Measurements from ENCODE around the gene NR1H3.
"Not testable (repeated sequence)": the region's sequence is repeated elsewhere in the genome, so short reads cannot be mapped to it uniquely, and the experiment has no call there.

The NR1H3 gene

DNA sequence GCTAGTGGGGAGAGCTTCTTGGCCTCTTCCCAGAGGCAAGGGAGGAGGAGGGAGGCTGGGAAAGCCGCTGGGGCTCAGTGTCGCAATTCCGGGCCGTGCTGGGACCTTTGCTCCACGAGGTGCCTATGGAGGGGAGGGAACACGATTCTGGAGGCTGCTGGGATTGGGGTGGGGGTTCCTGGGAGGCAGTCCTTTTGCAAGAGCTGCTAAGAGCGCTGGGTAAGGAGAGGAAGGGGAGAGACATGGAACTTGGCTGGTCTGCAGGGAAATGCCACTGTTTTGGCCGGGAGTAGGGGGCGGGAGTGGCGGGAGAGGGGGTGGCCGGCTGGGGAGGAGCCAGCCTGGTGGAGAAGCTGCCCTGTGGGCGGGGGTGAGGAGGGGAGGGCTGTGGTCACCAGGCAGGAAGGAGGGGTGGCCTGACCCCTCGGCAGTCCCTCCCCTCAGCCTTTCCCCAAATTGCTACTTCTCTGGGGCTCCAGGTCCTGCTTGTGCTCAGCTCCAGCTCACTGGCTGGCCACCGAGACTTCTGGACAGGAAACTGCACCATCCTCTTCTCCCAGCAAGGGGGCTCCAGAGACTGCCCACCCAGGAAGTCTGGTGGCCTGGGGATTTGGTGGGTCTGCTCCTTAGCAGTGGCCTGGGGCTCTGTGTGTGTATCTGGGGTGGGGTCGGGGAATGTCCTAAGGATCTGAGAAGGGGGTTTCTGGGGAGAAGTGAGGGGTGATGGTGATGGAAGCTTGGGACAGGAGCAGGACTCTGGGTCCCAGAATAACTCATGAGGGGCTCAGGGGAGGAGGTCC, at the start of gene NR1H3:
TSS of gene NR1H3 (plus strand) at position 480 of the 800 bp plus-strand sequence. CDS start 1,221 bp downstream, outside the sequence.
- Mint-ChIP-seq H3K4me3 (peak within 1 kb of the TSS; percentile 77), H3K27ac (peak within 1 kb of the TSS; percentile 86)
- intact Hi-C loops (cut with micrococcal nuclease): loop anchor here (5.0 kb wide), 1 partner anchor 40 kb away; no protein-coding TSS in a partner anchor

DNA sequence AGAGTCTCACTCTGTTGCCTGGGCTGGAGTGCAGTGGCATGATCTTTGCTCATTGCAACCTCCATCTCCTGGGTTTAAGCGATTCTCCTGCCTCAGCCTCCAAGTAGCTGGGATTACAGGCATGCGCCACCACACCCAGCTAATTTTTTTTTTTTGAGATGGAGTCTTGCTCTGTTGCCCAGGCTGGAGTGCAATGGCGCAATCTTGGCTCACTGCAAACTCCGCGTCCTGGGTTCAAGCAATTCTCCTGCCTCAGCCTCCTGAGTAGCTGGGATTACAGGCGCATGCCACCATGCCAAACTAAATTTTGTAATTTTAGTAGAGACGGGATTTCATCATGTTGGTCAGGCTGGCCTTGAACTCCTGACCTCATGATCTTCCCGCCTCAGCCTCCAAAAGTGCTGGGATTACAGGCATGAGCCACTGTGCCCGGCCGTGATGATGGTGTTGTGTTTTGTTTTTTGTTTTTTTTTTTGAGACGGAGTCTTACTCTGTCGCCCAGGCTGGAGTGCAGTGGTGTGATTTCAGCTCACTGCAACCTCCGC, 49.7 kb upstream of the NR1H3 start:
- H3K9me3 Mint-ChIP-seq; H3K27me3 Mint-ChIP-seq; H3K4me1 Mint-ChIP-seq (ENCODE audit: low read depth); H3K36me3 Mint-ChIP-seq (ENCODE audit: low read depth); H3K27ac Mint-ChIP-seq; intact Hi-C loops (cut with micrococcal nuclease); H3K4me3 Mint-ChIP-seq: not testable (repeated sequence)

More for the DNA sequence above, at the start of gene NR1H3:
- no peaks in the 10 kb centered on the region for H3K9me3 Mint-ChIP-seq
- peaks cover 30% of the 10 kb centered on the region for H3K36me3 Mint-ChIP-seq (ENCODE audit: low read depth)
- no peaks in the 10 kb centered on the region for H3K27me3 Mint-ChIP-seq
- H3K4me1 Mint-ChIP-seq (ENCODE audit: low read depth): peaks cover 57% of the 10 kb centered on the region

DNA sequence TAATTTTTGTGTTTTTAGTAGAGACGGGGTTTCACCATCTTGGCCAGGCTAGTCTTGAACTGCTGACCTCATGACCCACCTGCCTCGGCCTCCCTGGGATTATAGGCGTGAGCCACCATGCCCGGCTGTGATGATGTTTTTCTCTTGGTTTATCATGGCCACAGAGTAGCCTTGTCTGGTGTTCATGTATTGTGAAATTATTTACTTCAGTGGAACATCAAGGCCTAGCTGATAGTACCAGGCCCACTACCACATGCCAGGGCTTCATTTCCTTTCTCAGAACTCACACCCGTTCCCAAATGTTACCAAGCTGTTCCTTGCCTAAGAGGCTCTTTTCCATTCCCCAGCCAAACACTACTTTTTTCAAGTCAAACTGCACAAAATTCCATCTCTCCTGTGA, 49.2 kb upstream of the NR1H3 start:
- H3K27me3 Mint-ChIP-seq: peaks cover 6% of the 10 kb centered on the region
- H3K9me3 Mint-ChIP-seq: no peaks in the 10 kb centered on the region
- no peaks in the 10 kb centered on the region for H3K4me1 Mint-ChIP-seq (ENCODE audit: low read depth)
- no peak overlapping the region for H3K27ac Mint-ChIP-seq
- intact Hi-C loops (cut with micrococcal nuclease): no loop called here
- no peak overlapping the region for H3K4me3 Mint-ChIP-seq
- no peaks in the 10 kb centered on the region for H3K36me3 Mint-ChIP-seq (ENCODE audit: low read depth)

DNA sequence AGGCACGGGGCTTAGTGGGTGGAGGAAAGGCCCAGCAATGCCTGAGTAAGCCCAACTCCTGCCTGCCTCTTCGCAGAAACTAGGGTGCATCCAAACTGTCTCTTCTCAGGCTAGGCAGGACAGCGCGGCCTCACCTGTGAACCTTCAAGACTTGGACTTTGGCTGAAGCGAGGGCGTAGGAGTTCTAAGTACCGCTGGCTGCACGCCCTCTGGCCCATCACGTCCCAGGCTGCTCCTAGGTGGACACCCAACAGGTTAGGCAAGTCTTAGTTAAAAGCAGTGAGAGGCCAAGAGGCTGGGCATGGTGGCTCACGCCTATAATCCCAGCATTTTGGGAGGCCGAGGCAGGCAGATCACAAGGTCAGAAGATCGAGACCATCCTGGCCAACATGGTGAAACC, 44.9 kb upstream of the NR1H3 start:
- Mint-ChIP-seq H3K4me1 (ENCODE audit: low read depth) (peaks cover 30% of the 10 kb centered on the region), H3K36me3 (ENCODE audit: low read depth) (peaks cover 35% of the 10 kb centered on the region), H3K4me3 (no peak overlapping the region), H3K9me3 (no peaks in the 10 kb centered on the region), H3K27ac (no peak overlapping the region), H3K27me3 (peaks cover under 1% of the 10 kb centered on the region)
- intact Hi-C loops (cut with micrococcal nuclease): no loop called here

DNA sequence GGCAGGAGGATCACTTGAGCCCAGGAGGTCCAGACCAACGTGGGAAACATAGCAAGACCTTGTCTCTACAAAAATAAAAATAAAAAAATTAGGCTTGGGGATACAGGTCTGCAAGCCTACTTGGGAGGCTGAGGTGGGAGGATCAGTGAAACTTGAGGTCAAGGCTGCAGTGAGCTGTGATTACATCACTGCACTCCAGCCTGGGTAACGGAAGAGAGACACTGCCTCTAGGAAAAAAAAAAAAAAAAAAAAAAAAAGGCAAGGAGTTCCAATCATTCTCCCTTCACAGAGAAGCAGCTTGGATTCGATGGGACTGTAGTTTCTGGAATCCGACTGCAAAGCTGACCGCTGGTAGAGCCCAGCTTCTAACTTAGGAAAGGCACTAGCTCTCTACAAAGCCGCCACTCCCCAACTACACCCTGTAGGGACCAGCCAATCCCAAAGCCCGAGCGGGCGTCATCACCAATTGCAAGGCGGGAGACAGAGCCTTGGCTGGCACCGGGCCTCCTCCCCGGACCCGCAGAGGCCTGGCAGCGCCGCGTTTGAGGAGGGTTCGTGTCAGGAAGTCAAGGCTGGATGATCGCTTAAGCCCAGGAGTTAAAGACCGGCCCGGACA, 43.7 kb upstream of the NR1H3 start:
- H3K4me3 Mint-ChIP-seq: peak overlapping the region; percentile 98
- H3K9me3 Mint-ChIP-seq: no peaks in the 10 kb centered on the region
- H3K4me1 Mint-ChIP-seq (ENCODE audit: low read depth): peaks cover 38% of the 10 kb centered on the region
- peak overlapping the region; percentile 96 for H3K27ac Mint-ChIP-seq
- intact Hi-C loops (cut with micrococcal nuclease): loop anchor here (1.0 kb wide), 2 partner anchors 37 to 55 kb away; no protein-coding TSS in a partner anchor
- peaks cover 46% of the 10 kb centered on the region for H3K36me3 Mint-ChIP-seq (ENCODE audit: low read depth)
- no peaks in the 10 kb centered on the region for H3K27me3 Mint-ChIP-seq

DNA sequence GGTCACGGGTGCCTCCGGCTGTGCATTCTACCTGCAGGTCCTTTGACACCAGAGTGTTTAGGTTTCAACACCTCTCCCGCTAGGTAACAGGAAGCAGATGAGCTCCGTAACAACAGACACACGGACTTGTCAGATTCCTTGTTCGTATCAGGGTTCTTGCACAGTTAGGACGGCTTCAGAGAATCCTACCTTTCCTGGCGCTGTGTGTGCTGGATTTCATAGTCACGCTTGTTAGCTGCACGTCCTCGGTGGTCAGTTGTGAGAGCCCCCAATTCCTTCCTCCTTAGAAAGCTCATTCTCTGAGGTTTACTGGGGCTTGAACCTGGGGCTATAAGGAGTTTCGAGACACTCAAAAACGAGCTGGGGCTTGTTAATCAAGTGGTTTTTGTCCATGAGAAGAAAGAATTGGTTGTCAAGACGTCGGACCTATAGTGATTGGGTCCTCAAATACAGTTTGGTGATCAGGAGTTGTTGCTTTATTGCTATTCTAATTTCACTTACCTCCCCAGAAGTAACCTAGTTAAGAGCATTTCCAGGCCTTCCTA, 42.4 kb upstream of the NR1H3 start:
- peaks cover 44% of the 10 kb centered on the region for H3K4me1 Mint-ChIP-seq (ENCODE audit: low read depth)
- H3K4me3 Mint-ChIP-seq: peak overlapping the region; percentile 98
- peaks cover 60% of the 10 kb centered on the region for H3K36me3 Mint-ChIP-seq (ENCODE audit: low read depth)
- H3K27ac Mint-ChIP-seq: peak overlapping the region; percentile 96
- no peaks in the 10 kb centered on the region for H3K27me3 Mint-ChIP-seq
- no peaks in the 10 kb centered on the region for H3K9me3 Mint-ChIP-seq
- intact Hi-C loops (cut with micrococcal nuclease): loop anchor here (5.0 kb wide), 1 partner anchor 42 kb away; the partner anchor contains the start of gene NR1H3

DNA sequence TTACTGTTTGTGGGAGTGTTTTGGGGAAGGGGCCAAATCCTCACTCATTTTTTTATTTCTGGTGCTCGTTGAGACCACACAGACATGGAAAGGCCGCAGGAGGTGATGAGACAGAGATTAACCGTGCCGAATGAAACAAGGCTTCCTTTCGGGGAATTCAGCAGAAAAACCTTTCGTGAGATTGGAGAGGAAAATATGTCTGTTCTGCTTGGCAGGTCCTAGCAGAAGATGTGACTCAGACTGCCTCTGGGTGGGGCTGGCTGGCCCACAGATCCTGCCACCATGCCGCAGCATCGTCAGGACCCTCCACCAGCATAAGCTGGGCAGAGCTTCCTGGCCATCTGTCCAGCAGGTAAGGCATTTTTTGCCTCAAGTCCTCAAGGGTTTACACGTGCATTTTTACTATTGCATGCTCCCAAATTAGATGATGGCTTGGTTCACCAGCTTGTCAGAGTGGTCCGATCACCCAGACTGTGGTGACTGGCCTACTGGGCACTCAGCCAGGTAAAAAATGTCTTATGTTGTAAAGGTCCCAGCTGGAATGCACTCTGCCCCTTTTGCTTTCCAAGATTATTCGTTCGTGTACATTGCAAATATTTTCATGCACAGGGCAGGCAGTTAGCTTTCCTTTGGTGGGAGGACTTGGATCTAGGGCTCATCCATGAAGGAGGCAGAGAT, 41.5 kb upstream of the NR1H3 start:
- Mint-ChIP-seq H3K27ac (peak overlapping the region; percentile 96), H3K9me3 (no peaks in the 10 kb centered on the region), H3K27me3 (no peaks in the 10 kb centered on the region), H3K4me3 (peak overlapping the region; percentile 98), H3K4me1 (ENCODE audit: low read depth) (peaks cover 44% of the 10 kb centered on the region), H3K36me3 (ENCODE audit: low read depth) (peaks cover 68% of the 10 kb centered on the region)
- intact Hi-C loops (cut with micrococcal nuclease): loop anchor here (5.0 kb wide), 1 partner anchor 41 kb away; the partner anchor contains the start of gene NR1H3

DNA sequence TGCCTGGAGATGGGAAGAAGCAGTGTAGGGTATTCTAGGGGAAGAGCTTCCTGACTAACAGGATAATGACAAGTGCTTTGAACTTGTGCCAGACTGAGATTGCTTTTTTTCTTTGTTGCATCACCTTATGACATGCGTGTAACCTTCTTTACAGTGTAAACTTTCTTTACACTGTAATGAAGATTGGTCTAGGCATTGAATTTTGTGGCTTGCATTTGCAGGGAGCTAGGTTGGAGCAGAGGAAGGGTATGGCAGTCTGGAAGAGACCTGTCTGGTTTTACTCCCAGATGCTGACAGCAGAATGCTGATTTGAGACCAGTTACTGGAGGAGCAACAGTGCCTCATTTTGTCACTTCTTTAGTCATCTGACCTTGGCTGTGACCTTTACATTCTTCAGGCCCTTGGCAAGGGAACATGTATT, 37.4 kb upstream of the NR1H3 start:
- intact Hi-C loops (cut with micrococcal nuclease): no loop called here
- Mint-ChIP-seq H3K36me3 (ENCODE audit: low read depth) (peaks cover 92% of the 10 kb centered on the region), H3K27ac (peak overlapping the region; percentile 65), H3K4me3 (no peak overlapping the region), H3K4me1 (ENCODE audit: low read depth) (peaks cover 49% of the 10 kb centered on the region), H3K9me3 (no peaks in the 10 kb centered on the region), H3K27me3 (no peaks in the 10 kb centered on the region)

DNA sequence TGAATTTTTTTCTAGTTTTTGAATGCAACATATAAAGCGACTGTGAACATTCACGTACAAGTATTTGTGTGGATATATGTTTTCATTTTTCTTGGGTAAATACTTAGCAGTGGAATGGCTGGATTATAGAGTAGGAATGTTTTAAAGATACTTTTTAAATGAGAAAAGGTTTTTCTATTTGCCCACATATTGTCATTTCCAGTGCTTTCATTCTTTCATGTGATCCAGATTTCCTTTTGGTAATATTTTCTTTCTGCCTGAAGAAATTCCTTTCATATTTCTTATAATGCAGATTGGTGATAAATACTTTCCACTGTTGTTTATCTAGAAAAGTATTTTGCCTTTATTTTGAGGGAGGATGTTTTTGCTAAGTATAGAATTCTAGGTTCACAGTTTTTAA, 35.1 kb upstream of the NR1H3 start:
- Mint-ChIP-seq H3K27ac (no peak overlapping the region), H3K36me3 (ENCODE audit: low read depth) (peaks cover 93% of the 10 kb centered on the region), H3K4me1 (ENCODE audit: low read depth) (peaks cover 40% of the 10 kb centered on the region), H3K27me3 (no peaks in the 10 kb centered on the region), H3K9me3 (no peaks in the 10 kb centered on the region), H3K4me3 (no peak overlapping the region)
- intact Hi-C loops (cut with micrococcal nuclease): no loop called here

DNA sequence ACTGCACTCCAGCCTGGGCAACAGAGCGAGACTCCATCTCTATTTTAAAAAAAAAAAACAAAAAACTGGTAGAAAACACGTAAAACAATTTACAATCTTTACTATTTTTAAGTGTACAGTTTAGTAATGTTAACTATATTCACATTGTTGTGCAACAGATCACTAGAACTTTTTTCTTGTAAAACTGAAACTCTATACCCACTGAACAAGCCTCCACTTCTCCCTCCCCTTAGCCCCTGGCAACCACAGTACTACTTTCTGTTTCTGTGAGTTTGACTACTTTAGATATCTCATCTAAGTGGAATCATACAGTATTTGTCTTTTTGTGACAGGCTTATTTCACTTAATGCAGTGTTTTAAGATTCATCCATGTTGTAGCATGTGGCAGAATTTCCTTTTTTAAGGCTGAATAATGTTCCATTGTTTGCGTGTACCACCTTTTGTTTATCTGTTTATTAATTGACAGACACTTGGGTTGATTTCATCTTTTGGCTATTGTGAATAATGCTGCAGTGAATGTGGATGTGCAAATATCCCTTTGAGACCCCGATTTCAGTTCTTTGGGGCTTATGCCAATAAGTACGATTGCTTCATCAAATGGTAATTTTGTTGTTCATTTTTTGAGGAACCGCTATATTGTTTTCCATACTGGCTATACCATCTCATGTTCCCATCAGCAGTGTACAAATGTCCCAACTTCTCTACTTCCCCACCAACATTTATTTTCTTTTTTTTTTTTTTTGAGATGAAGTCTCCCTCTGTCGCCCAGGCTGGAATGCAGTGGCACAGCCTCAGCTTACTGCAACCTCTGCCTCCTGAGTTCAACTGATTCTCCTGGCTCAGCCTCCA, 32.0 kb upstream of the NR1H3 start:
- Mint-ChIP-seq H3K4me1 (ENCODE audit: low read depth) (peaks cover 23% of the 10 kb centered on the region), H3K27ac (peak overlapping the region; percentile 3), H3K36me3 (ENCODE audit: low read depth) (peaks cover 92% of the 10 kb centered on the region), H3K4me3 (no peak overlapping the region), H3K9me3 (no peaks in the 10 kb centered on the region), H3K27me3 (no peaks in the 10 kb centered on the region)
- intact Hi-C loops (cut with micrococcal nuclease): no loop called here

DNA sequence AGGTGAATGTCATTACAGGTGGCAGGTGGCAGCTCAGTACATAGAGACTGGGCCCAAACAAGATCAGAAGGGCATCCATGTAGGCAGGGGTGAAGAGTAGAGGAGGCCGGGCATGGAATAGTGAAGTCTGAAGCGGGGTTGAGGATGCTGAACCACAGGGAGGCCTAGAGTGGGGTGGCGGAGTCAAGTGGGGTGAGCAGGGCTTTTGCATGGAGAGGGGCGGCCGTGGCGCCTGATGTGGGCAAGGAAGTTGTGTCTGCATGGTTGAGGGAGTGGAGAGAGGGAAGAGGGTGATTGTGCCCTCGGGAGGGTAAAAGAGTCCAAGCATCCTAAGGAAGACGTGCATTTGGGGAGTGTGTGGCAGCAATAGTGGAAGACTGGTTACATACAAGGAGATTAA, 28.6 kb upstream of the NR1H3 start:
- no peaks in the 10 kb centered on the region for H3K9me3 Mint-ChIP-seq
- H3K27ac Mint-ChIP-seq: no peak overlapping the region
- intact Hi-C loops (cut with micrococcal nuclease): no loop called here
- peaks cover 18% of the 10 kb centered on the region for H3K4me1 Mint-ChIP-seq (ENCODE audit: low read depth)
- peaks cover 90% of the 10 kb centered on the region for H3K36me3 Mint-ChIP-seq (ENCODE audit: low read depth)
- H3K27me3 Mint-ChIP-seq: no peaks in the 10 kb centered on the region
- no peak overlapping the region for H3K4me3 Mint-ChIP-seq

DNA sequence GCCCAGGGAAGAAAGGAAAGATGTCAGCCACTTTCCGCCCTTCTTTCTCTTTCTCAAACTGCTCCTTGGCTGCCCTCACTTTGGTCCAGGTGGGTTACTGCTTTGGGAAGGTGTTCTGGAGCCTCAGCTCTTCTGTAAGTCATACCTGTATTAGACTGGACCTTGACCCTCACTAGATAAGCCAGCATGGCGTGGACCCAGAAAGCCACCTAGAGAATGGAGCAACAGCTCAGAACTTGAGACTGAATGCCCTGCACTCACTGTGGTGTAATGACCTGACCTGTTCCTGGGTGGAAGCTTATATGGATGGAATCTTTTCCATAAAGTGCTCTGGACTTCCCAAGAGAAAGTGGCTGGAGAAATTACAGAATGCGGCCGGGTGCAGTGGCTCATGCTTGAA, 24.7 kb upstream of the NR1H3 start:
- Mint-ChIP-seq H3K9me3 (no peaks in the 10 kb centered on the region), H3K27me3 (no peaks in the 10 kb centered on the region), H3K4me3 (no peak overlapping the region), H3K27ac (no peak overlapping the region), H3K36me3 (ENCODE audit: low read depth) (peaks cover 91% of the 10 kb centered on the region), H3K4me1 (ENCODE audit: low read depth) (peaks cover 22% of the 10 kb centered on the region)
- intact Hi-C loops (cut with micrococcal nuclease): loop anchor here (5.0 kb wide), 1 partner anchor 39 kb away; the partner anchor contains the start of gene MADD
